Measurements from ENCODE around the gene ZNF92.

DNA sequence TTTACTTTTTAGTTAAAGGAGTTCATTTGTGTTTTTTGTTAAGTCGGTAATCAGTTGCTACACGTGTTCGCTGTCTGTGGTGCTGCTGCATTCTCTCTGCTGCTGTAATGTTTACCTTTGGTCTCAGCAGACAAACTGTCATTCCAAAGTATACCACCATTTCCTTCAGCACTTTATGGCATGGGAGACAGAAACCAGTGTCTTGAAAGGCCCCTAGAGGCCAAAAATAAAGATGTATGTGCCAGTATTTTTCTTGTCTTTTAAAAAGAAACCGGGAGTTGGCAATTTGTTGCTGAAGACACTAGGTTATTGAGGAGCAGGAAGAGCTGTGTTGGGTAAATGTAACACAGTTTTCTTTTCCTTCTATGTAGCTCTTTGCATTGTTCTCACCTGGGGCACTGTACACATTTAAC lies 24.1 kb downstream of the ZNF92 start:
- no peak for TF ChIP-seq CTCF (IDR thresholded peaks at IDR 0.05; ENCODE audit: borderline replicate concordance, extremely low read depth, low read length, poor library complexity, severe bottlenecking)
- no peak for TF ChIP-seq EZH2 (IDR thresholded peaks at IDR 0.05; ENCODE audit: borderline replicate concordance, low read depth, low read length, severe bottlenecking)
